ENCODE measurements around the gene GRIK4. TPM values are rescaled to one million over a fixed set of nuclear protein-coding genes. Genes with fewer than 3 reads are reported as not detected.

Gene GRIK4
- total and polyA plus RNA-seq, 2 donors from 2014 or later, result 0.25 TPM; not detected in 1

GRCh38 chr11:120514541-120515121 is 3.1 kb downstream of the GRIK4 start:
- no peak for TF ChIP-seq CTCF (IDR thresholded peaks at IDR 0.05; ENCODE audit: borderline replicate concordance, extremely low read depth, insufficient read depth)
- H3K4me3 ChIP-seq (ENCODE audit: low read length in 3 of 3), result no peak overlapping the region
- no peak overlapping the region for H3K27ac ChIP-seq (ENCODE audit: low read depth in 2 of 2, low read length in 2 of 2)
- no peaks in the 10 kb centered on the region for H3K27me3 ChIP-seq (ENCODE audit: control insufficient read depth, insufficient read depth, low read length)
- FAIRE-seq (no peak), DNase-seq (no peak)
- intact Hi-C loops (cut with DNase I), result loop anchor here (5.0 kb wide), 1 partner anchor 173 kb away; no protein-coding TSS in a partner anchor
- H3K9me3 ChIP-seq (ENCODE audit: control insufficient read depth in 2 of 3, insufficient read depth in 1 of 3, low read length in 3 of 3), result no peaks in the 10 kb centered on the region
- no peak overlapping the region for H3K9ac ChIP-seq (ENCODE audit: low read length in 3 of 3)
- H3K36me3 ChIP-seq (ENCODE audit: control insufficient read depth in 2 of 3, insufficient read depth in 3 of 3, low read length in 3 of 3), result no peaks in the 10 kb centered on the region
- peaks cover 0 to 4% (median 0%) of the 10 kb centered on the region in 3 donors for H3K4me1 ChIP-seq (ENCODE audit: control insufficient read depth in 2 of 3, insufficient read depth in 2 of 3, low read depth in 1 of 3, low read length in 3 of 3)

- Histone ChIP-seq H3K27me3 (ENCODE audit: control insufficient read depth, insufficient read depth, low read length) (no peaks in the 10 kb centered on the region), H3K36me3 (ENCODE audit: control insufficient read depth in 2 of 3, insufficient read depth in 3 of 3, low read length in 3 of 3) (no peaks in the 10 kb centered on the region), H3K27ac (ENCODE audit: low read depth in 2 of 2, low read length in 2 of 2) (no peak overlapping the region), H3K4me1 (ENCODE audit: control insufficient read depth in 2 of 3, insufficient read depth in 2 of 3, low read depth in 1 of 3, low read length in 3 of 3) (peaks cover 0 to 4% (median 0%) of the 10 kb centered on the region in 3 donors), H3K4me3 (ENCODE audit: low read length in 3 of 3) (no peak overlapping the region), H3K9me3 (ENCODE audit: control insufficient read depth in 2 of 3, insufficient read depth in 1 of 3, low read length in 3 of 3) (no peaks in the 10 kb centered on the region), H3K9ac (ENCODE audit: low read length in 3 of 3) (no peak overlapping the region)
- no peak for TF ChIP-seq CTCF (IDR thresholded peaks at IDR 0.05; ENCODE audit: borderline replicate concordance, extremely low read depth, insufficient read depth)
- no peak for DNase-seq
- intact Hi-C loops (cut with DNase I), result no loop called here
- no peak for FAIRE-seq
These were observed 3.7 kb downstream of the GRIK4 start for GRCh38 chr11:120515186-120515723.

- no peak overlapping the region for H3K27ac ChIP-seq (ENCODE audit: low read depth in 2 of 2, low read length in 2 of 2)
- DNase-seq, result peak in 2 of 5 donors; percentile 53 to 57
- no peaks in the 10 kb centered on the region for H3K27me3 ChIP-seq (ENCODE audit: control insufficient read depth, insufficient read depth, low read length)
- FAIRE-seq, result no peak
- H3K9me3 ChIP-seq (ENCODE audit: control insufficient read depth in 2 of 3, insufficient read depth in 1 of 3, low read length in 3 of 3), result no peaks in the 10 kb centered on the region
- peaks cover 0 to 4% (median 0%) of the 10 kb centered on the region in 3 donors for H3K4me1 ChIP-seq (ENCODE audit: control insufficient read depth in 2 of 3, insufficient read depth in 2 of 3, low read depth in 1 of 3, low read length in 3 of 3)
- H3K4me3 ChIP-seq (ENCODE audit: low read length in 3 of 3), result no peak overlapping the region
- H3K36me3 ChIP-seq (ENCODE audit: control insufficient read depth in 2 of 3, insufficient read depth in 3 of 3, low read length in 3 of 3), result no peaks in the 10 kb centered on the region
- intact Hi-C loops (cut with DNase I), result no loop called here
- H3K9ac ChIP-seq (ENCODE audit: low read length in 3 of 3), result no peak overlapping the region
- no peak for TF ChIP-seq CTCF (IDR thresholded peaks at IDR 0.05; ENCODE audit: borderline replicate concordance, extremely low read depth, insufficient read depth)
These were observed 5.2 kb downstream of the GRIK4 start for GRCh38 chr11:120516461-120517389.

Data from kidney (tissue), 14 donors.